HepG2 (cell line): ENCODE measurements around the gene SF3B6. TPM values are rescaled to one million over a fixed set of nuclear protein-coding genes. Genes with fewer than 3 reads are reported as not detected.

Experiments
- AHR ChIP-seq: IDR thresholded peaks from 2 replicates; pipeline ENCODE4 v1.6.1; 2018; ENCODE audit warnings: missing genetic modification reagents, missing compliant biosample characterization
- HMG20A ChIP-seq: IDR thresholded peaks from 2 replicates; pipeline ENCODE4 v1.6.1; 2016; ENCODE audit warnings: borderline replicate concordance
- HNRNPLL ChIP-seq: fragments of 200-400 bp; formaldehyde crosslinking; IDR thresholded peaks from 2 replicates; pipeline ENCODE4 v1.6.1; 2017; ENCODE audit warnings: mild to moderate bottlenecking, low read depth, low read length; ENCODE audit not compliant: poor library complexity, severe bottlenecking
- KDM1A ChIP-seq: IDR thresholded peaks from 2 replicates; pipeline ENCODE4 v1.6.1; 2016; ENCODE audit warnings: missing compliant biosample characterization
- MBNL3 ChIP-seq: fragments of 250-450 bp; sonication (Bioruptor Pico); conservative IDR thresholded peaks from 2 replicates; pipeline ENCODE4 v1.8.0; 2022; ENCODE audit warnings: mild to moderate bottlenecking, inconsistent platforms
- MYNN ChIP-seq: sonication (generic); formaldehyde crosslinking; IDR thresholded peaks from 2 replicates; pipeline ENCODE4 v1.4.0; 2020; ENCODE audit warnings: mild to moderate bottlenecking, low read depth, missing genetic modification reagents
- NFYC ChIP-seq: IDR thresholded peaks from 2 replicates; pipeline ENCODE4 v1.6.1; 2016; ENCODE audit warnings: missing genetic modification reagents, missing compliant biosample characterization
- SKI ChIP-seq: fragments of 450-650 bp; IDR thresholded peaks from one replicate; pipeline ENCODE4 v1.6.1; 2018; ENCODE audit warnings: mild to moderate bottlenecking; ENCODE audit not compliant: partially characterized antibody
- ZBTB34 ChIP-seq: sonication (generic); formaldehyde crosslinking; IDR thresholded peaks from 2 replicates; pipeline ENCODE4 v1.8.0; 2022; ENCODE audit warnings: mild to moderate bottlenecking, missing genetic modification reagents
- ZFY ChIP-seq: sonication (generic); formaldehyde crosslinking; IDR thresholded peaks from 2 replicates; pipeline ENCODE4 v1.4.0; 2020; ENCODE audit warnings: missing genetic modification reagents
- ZNF749 ChIP-seq: sonication (generic); formaldehyde crosslinking; IDR thresholded peaks from 2 replicates; pipeline ENCODE4 v1.8.0; 2022; ENCODE audit warnings: mild to moderate bottlenecking, missing genetic modification reagents, moderate library complexity, borderline replicate concordance
- ZNF766 ChIP-seq: sonication (generic); formaldehyde crosslinking; IDR thresholded peaks from 2 replicates; pipeline ENCODE4 v1.5.0; 2020; ENCODE audit warnings: missing genetic modification reagents, borderline replicate concordance
- ZSCAN5A ChIP-seq: sonication (generic); formaldehyde crosslinking; IDR thresholded peaks from 2 replicates; pipeline ENCODE4 v1.8.0; 2022; ENCODE audit warnings: mild to moderate bottlenecking, missing genetic modification reagents, borderline replicate concordance
- polyA plus RNA-seq, 8 experiments: library from polyadenylated mRNA; depleted of rRNA in 3 of 8; stranded (reverse) in 7 of 8; unstranded in 1 of 8; fragments of >200 nt; fragmentation: Illumina TruSeq in 4 of 8; extraction: Trizol in 4 of 8; gene quantifications; 2 replicates each; pipeline versions ENCODE4 v1.2.1 to v1.2.3, GENCODE V29; 2011 to 2016; ENCODE audit warnings: low read depth in 4 of 8, missing spikeins in 1 of 8, mixed read lengths in 1 of 8; ENCODE audit not compliant: insufficient read depth in 1 of 8
- total RNA-seq, 5 experiments: library from RNA; depleted of rRNA; stranded (reverse); fragments of >200 nt; fragmentation: Illumina TruSeq; extraction: Trizol; gene quantifications; 2 replicates each; pipeline ENCODE4 v1.2.3, GENCODE V29; 2016; ENCODE audit warnings: low read depth in 1 of 5
- TF ChIP-seq, protein P1 (sequence below): sonication (generic); formaldehyde crosslinking; conservative IDR thresholded peaks from 2 replicates; pipeline ENCODE4 v1.5.0; 2020; ENCODE audit warnings: missing genetic modification reagents
- TF ChIP-seq, protein P2 (sequence below): sonication (generic); formaldehyde crosslinking; IDR thresholded peaks from 2 replicates; pipeline ENCODE4 v1.5.0; 2020; ENCODE audit warnings: missing genetic modification reagents
- TF ChIP-seq, protein P3 (sequence below): sonication (generic); formaldehyde crosslinking; IDR thresholded peaks from 2 replicates; pipeline ENCODE4 v1.4.0; 2020; ENCODE audit warnings: missing genetic modification reagents, borderline replicate concordance
- TF ChIP-seq, protein P4 (sequence below): sonication (generic); formaldehyde crosslinking; IDR thresholded peaks from 2 replicates; pipeline ENCODE4 v1.9.0; 2022; ENCODE audit warnings: low read depth, missing genetic modification reagents

SF3B6 gene
- total and polyA plus RNA-seq, 2 of the 13 experiments (the other 11 are each of a cell fraction or from before 2014, with no cell fraction given) = 177 to 182 TPM

- peak; percentile 81 for TF ChIP-seq ZBTB34 (CRISPR knock-in tag)
- TF ChIP-seq MBNL3 (CRISPR knock-in tag) = no peak
- TF ChIP-seq KDM1A (CRISPR knock-in tag) = 0 out of 2 replicates have a peak, but pooled peaks have one; percentile 2
- no peak for TF ChIP-seq HMG20A (CRISPR knock-in tag)
- TF ChIP-seq ZNF749 (CRISPR knock-in tag) = peak; percentile 97
- TF ChIP-seq, protein P1, sequence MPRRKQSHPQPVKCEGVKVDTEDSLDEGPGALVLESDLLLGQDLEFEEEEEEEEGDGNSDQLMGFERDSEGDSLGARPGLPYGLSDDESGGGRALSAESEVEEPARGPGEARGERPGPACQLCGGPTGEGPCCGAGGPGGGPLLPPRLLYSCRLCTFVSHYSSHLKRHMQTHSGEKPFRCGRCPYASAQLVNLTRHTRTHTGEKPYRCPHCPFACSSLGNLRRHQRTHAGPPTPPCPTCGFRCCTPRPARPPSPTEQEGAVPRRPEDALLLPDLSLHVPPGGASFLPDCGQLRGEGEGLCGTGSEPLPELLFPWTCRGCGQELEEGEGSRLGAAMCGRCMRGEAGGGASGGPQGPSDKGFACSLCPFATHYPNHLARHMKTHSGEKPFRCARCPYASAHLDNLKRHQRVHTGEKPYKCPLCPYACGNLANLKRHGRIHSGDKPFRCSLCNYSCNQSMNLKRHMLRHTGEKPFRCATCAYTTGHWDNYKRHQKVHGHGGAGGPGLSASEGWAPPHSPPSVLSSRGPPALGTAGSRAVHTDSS (CRISPR knock-in tag) = no peak
- peak; percentile 65 for TF ChIP-seq SKI
- TF ChIP-seq, protein P2, sequence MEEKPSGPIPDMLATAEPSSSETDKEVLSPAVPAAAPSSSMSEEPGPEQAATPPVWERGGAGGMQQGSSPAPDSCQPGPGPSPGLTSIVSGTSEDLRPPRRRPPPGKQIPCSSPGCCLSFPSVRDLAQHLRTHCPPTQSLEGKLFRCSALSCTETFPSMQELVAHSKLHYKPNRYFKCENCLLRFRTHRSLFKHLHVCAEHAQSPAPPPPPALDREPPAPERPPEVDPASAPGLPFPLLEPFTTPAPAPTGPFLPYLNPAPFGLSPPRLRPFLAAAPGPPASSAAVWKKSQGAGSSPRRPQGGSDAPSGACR (CRISPR knock-in tag) = no peak
- TF ChIP-seq, protein P3, sequence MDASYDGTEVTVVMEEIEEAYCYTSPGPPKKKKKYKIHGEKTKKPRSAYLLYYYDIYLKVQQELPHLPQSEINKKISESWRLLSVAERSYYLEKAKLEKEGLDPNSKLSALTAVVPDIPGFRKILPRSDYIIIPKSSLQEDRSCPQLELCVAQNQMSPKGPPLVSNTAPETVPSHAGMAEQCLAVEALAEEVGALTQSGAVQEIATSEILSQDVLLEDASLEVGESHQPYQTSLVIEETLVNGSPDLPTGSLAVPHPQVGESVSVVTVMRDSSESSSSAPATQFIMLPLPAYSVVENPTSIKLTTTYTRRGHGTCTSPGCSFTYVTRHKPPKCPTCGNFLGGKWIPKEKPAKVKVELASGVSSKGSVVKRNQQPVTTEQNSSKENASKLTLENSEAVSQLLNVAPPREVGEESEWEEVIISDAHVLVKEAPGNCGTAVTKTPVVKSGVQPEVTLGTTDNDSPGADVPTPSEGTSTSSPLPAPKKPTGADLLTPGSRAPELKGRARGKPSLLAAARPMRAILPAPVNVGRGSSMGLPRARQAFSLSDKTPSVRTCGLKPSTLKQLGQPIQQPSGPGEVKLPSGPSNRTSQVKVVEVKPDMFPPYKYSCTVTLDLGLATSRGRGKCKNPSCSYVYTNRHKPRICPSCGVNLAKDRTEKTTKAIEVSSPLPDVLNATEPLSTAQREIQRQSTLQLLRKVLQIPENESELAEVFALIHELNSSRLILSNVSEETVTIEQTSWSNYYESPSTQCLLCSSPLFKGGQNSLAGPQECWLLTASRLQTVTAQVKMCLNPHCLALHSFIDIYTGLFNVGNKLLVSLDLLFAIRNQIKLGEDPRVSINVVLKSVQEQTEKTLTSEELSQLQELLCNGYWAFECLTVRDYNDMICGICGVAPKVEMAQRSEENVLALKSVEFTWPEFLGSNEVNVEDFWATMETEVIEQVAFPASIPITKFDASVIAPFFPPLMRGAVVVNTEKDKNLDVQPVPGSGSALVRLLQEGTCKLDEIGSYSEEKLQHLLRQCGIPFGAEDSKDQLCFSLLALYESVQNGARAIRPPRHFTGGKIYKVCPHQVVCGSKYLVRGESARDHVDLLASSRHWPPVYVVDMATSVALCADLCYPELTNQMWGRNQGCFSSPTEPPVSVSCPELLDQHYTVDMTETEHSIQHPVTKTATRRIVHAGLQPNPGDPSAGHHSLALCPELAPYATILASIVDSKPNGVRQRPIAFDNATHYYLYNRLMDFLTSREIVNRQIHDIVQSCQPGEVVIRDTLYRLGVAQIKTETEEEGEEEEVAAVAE (CRISPR knock-in tag) = no peak
- no peak; the same call in 1 of the 2 replicates for TF ChIP-seq AHR (CRISPR knock-in tag)
- peak; percentile 77 for TF ChIP-seq NFYC (CRISPR knock-in tag)
- TF ChIP-seq ZNF766 (CRISPR knock-in tag) = peak; percentile 61; the same call in 1 of the 2 replicates
- TF ChIP-seq HNRNPLL = peak; percentile 89
- peak; percentile 98 for TF ChIP-seq ZFY (CRISPR knock-in tag)
- TF ChIP-seq MYNN (CRISPR knock-in tag) = peak; percentile 79; the same call in 1 of the 2 replicates
- TF ChIP-seq, protein P4, sequence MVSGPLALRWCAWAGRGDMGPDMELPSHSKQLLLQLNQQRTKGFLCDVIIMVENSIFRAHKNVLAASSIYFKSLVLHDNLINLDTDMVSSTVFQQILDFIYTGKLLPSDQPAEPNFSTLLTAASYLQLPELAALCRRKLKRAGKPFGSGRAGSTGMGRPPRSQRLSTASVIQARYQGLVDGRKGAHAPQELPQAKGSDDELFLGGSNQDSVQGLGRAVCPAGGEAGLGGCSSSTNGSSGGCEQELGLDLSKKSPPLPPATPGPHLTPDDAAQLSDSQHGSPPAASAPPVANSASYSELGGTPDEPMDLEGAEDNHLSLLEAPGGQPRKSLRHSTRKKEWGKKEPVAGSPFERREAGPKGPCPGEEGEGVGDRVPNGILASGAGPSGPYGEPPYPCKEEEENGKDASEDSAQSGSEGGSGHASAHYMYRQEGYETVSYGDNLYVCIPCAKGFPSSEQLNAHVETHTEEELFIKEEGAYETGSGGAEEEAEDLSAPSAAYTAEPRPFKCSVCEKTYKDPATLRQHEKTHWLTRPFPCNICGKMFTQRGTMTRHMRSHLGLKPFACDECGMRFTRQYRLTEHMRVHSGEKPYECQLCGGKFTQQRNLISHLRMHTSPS (CRISPR knock-in tag) = no peak; the same call in 1 of the 2 replicates
- no peak; the same call in 1 of the 2 replicates for TF ChIP-seq ZSCAN5A (CRISPR knock-in tag)
Observed at GRCh38 chr2:24123195-24123921, 47.2 kb upstream of the SF3B6 start, which contains the start of the genes FAM228B and PFN4 (continued).
